Measurements from ENCODE around the gene TRMT61B.

DNA sequence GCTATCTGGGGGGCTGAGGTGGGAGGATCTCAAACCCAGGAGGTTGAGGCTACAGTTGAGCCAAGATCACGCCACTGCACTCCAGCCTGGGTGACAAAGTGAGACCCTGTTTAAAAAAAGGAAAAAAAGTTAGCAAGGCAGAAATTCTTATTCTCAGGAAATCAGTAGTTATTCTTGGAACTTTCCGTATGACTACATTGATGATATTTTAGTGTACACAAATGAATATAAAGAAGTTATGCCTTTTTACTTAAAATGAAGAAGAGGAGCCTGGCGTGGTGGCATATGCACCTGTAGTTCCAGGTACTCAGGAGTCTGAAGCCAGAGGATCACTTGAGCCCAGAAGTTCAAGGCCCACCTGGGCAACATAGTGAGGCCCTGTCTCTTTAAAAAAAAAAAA, 52.1 kb downstream of the TRMT61B start:
- TF ChIP-seq POLR2A (IDR thresholded peaks at IDR 0.05) (no peak), CTCF (IDR thresholded peaks at IDR 0.05) (no peak)

Data from gastroesophageal sphincter (tissue), 3 donors.